GM23338 (cell line): Measurements from ENCODE around the gene TXNL1.

Source experiments
- CTCF ChIP-seq, 2 experiments: fragments of 200-600 bp in 1 of 2; sonication (generic) in 1 of 2; conservative IDR thresholded peaks; 2 replicates each; pipeline versions ENCODE4 v1.5.1 to v1.6.1; 2016 to 2017; ENCODE audit warnings: antibody characterized with exemption in 2 of 2, low read depth in 2 of 2, mild to moderate bottlenecking in 2 of 2, moderate library complexity in 1 of 2
- EZH2 ChIP-seq: fragments of 200-600 bp; sonication (generic); IDR thresholded peaks from one replicate; pipeline ENCODE4 v1.8.0; 2017; ENCODE audit warnings: antibody characterized with exemption, mild to moderate bottlenecking, low read depth; ENCODE audit not compliant: unreplicated experiment
- POLR2AphosphoS5 ChIP-seq: IDR thresholded peaks from 2 replicates; pipeline ENCODE4 v1.6.1; 2016; ENCODE audit warnings: antibody characterized with exemption, low read depth

GRCh38 chr18:56615738-56616520 lies 22.5 kb downstream of the TXNL1 start:
- no peak for TF ChIP-seq CTCF (conservative IDR thresholded peaks at IDR 0.05; ENCODE audit: low read depth in 2 of 2)
- no peak for TF ChIP-seq POLR2AphosphoS5
- no peak for TF ChIP-seq EZH2
